AG04449 (cell line): Measurements from ENCODE around the gene CENPV.

Experiments used
- CTCF ChIA-PET: fragments of 350-600 bp; formaldehyde crosslinking; extraction: SDS; loops from one replicate; lab custom pipeline; 2021; ENCODE audit warnings: antibody characterized with exemption; lab: Yijun Ruan, JAX
- POLR2A ChIA-PET: fragments of 400-600, 350-600 bp; formaldehyde crosslinking; extraction: SDS; loops from one replicate; lab custom pipeline; 2020; ENCODE audit warnings: antibody characterized with exemption, inconsistent platforms; lab: Yijun Ruan, JAX
- DNase-seq: peaks from one replicate; pipeline ENCODE4 v3.0.0-alpha.2; 2010; ENCODE audit warnings: low read depth, low spot score
- H3K4me3 ChIP-seq: 2 replicates; pipeline ENCODE4 v1.5.1; 2011; ENCODE audit warnings: low read depth, mild to moderate bottlenecking, control low read depth, low read length
- TF ChIP-seq, protein P1 (sequence below): IDR thresholded peaks from one replicate; pipeline ENCODE4 v1.5.1; 2011; ENCODE audit warnings: mild to moderate bottlenecking, moderate library complexity, low read length, control low read depth, inconsistent platforms; ENCODE audit not compliant: insufficient read depth; ENCODE audit errors: missing control alignments

CENPV gene

GRCh38 chr17:16352667-16353316, 477 bp downstream of the CENPV start:
- TF ChIP-seq, protein P1, sequence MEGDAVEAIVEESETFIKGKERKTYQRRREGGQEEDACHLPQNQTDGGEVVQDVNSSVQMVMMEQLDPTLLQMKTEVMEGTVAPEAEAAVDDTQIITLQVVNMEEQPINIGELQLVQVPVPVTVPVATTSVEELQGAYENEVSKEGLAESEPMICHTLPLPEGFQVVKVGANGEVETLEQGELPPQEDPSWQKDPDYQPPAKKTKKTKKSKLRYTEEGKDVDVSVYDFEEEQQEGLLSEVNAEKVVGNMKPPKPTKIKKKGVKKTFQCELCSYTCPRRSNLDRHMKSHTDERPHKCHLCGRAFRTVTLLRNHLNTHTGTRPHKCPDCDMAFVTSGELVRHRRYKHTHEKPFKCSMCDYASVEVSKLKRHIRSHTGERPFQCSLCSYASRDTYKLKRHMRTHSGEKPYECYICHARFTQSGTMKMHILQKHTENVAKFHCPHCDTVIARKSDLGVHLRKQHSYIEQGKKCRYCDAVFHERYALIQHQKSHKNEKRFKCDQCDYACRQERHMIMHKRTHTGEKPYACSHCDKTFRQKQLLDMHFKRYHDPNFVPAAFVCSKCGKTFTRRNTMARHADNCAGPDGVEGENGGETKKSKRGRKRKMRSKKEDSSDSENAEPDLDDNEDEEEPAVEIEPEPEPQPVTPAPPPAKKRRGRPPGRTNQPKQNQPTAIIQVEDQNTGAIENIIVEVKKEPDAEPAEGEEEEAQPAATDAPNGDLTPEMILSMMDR = no peak
- H3K4me3 ChIP-seq = peak overlapping the region; percentile 67
- no peak for DNase-seq
- ChIA-PET POLR2A (interaction anchor here (1.2 to 3.1 kb wide), 3 partner anchors 11 to 67 kb away, joined by 3 to 13 read pairs (median 6); partner anchors contain the start of gene UBB), CTCF (interaction anchor here (0.5 to 7.7 kb wide), 28 partner anchors 8 to 290 kb away, joined by 3 to 141 read pairs (median 3); partner anchors contain the start of gene NCOR1)

DNA sequence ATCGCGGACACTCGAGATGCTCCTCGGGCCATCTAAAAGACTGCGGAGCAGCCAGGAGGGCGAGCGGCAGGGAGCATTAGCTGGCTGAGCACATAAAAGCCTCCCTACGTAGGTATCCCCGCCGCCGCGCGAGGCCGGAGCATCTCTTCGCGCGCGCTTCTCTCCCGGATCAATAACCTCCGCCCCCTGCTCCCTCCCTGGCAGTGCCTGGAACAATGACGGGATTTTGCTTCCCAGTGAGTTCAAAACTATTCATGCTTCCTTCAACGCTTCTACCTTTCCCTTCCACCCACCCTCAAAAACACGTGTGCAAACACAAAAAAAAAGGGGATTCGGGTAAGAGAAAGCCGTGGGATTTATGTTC, 984 bp downstream of the CENPV start:
- ChIA-PET CTCF (interaction anchor here (0.7 to 7.7 kb wide), 14 partner anchors 8 to 237 kb away, joined by 3 to 141 read pairs (median 4); no protein-coding TSS in a partner anchor), POLR2A (interaction anchor here (0.7 to 3.1 kb wide), 4 partner anchors 28 to 1711 kb away, joined by 3 to 13 read pairs (median 4); partner anchors contain the start of gene UBB)
- peak overlapping the region; percentile 67 for H3K4me3 ChIP-seq
- DNase-seq = no peak
- TF ChIP-seq, protein P1 = no peak

DNA sequence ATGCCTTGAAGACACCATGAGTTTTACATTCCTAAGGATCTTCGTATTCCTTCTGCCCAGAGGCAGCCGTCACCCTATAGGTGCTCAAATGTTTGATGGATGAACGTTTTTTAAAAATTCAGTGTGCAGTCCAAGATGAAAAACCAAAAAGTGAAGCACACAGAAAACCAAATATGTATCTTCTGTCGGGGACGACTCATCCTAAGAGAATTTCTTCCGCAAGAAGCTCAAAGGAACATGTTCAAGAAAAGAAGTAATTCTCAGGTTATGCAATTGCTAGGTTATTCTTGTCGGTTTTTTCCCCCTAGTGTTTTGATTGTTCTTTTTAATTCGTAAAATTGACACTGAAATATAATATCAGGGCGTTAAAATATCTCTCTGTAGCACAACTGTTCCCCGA, 1.4 kb downstream of the CENPV start:
- peak overlapping the region; percentile 67 for H3K4me3 ChIP-seq
- CTCF ChIA-PET = interaction anchor here (0.7 to 7.7 kb wide), 11 partner anchors 7 to 238 kb away, joined by 3 to 141 read pairs (median 4); partner anchors contain the start of gene NCOR1
- TF ChIP-seq, protein P1 = no peak
- DNase-seq = peak; percentile 24
- POLR2A ChIA-PET = interaction anchor here (0.7 to 3.1 kb wide), 5 partner anchors 29 to 1711 kb away, joined by 3 to 13 read pairs (median 3); partner anchors contain the start of gene UBB

DNA sequence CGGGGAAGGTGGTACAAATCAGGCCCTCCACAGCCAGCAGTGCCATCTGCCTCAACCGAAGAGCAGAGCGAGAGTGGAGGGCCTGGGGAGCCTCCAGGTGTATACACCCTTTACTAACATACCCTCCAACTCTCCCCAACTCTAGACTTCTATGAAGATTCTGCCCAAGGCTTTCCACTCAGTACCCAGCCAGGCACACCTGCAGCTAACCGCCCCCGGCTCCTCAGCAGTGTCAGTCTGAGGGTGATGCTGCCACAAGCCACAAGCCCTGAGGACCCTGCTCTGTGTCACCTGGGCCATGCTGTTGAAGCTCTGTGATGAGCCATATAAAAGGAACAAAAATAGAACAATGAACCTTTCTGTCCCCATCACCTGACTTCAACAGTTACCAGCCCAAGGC, 3.8 kb downstream of the CENPV start:
- no peak for DNase-seq
- no peak overlapping the region for H3K4me3 ChIP-seq
- ChIA-PET POLR2A (no interaction called here), CTCF (interaction anchor here (0.7 to 7.7 kb wide), 5 partner anchors 9 to 20 kb away, joined by 3 to 141 read pairs (median 3); no protein-coding TSS in a partner anchor)
- TF ChIP-seq, protein P1 = no peak

DNA sequence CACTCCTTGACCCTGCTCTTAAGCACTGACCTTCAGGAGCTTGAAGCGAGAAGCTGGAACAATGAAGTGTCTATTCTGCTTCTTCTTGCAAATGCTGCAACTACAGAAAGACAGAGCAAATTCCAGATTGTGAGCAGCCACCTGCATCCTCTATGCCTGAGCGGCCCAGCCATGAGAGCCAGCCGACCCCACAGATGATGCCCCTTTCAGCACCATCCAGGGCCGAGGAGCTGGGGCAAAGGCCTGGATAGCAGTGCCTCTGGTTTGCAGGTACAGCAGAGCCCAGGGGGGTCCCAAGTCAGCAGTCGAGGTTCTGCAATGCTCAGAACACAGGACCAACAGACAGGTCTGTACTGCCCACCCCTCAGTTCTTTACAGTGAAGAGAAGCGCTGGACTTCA, 4.7 kb downstream of the CENPV start:
- no peak for DNase-seq
- POLR2A ChIA-PET = no interaction called here
- CTCF ChIA-PET = interaction anchor here (1.2 to 7.7 kb wide), 3 partner anchors 10 to 20 kb away, joined by 3 to 141 read pairs (median 3); no protein-coding TSS in a partner anchor
- TF ChIP-seq, protein P1 = no peak
- H3K4me3 ChIP-seq = no peak overlapping the region

- POLR2A ChIA-PET = interaction anchor here (0.7 kb wide), 1 partner anchor 60 kb away, joined by 4 read pairs; no protein-coding TSS in a partner anchor
- no peak for DNase-seq
- H3K4me3 ChIP-seq = no peak overlapping the region
- CTCF ChIA-PET = interaction anchor here (1.4 kb wide), 1 partner anchor 17 kb away, joined by 5 read pairs; no protein-coding TSS in a partner anchor
- TF ChIP-seq, protein P1 = no peak
Observed at GRCh38 chr17:16346721-16347271, 6.5 kb downstream of the CENPV start.
